GM18867 (cell line): ENCODE data around the gene CCDC194.

Source experiments
- ATAC-seq: cut with Tn5 transposase; IDR thresholded peaks from one replicate; pipeline ENCODE4 v1.9.1; 2021; ENCODE audit warnings: mild to moderate bottlenecking, moderate library complexity; ENCODE audit not compliant: unreplicated experiment

Gene CCDC194

DNA sequence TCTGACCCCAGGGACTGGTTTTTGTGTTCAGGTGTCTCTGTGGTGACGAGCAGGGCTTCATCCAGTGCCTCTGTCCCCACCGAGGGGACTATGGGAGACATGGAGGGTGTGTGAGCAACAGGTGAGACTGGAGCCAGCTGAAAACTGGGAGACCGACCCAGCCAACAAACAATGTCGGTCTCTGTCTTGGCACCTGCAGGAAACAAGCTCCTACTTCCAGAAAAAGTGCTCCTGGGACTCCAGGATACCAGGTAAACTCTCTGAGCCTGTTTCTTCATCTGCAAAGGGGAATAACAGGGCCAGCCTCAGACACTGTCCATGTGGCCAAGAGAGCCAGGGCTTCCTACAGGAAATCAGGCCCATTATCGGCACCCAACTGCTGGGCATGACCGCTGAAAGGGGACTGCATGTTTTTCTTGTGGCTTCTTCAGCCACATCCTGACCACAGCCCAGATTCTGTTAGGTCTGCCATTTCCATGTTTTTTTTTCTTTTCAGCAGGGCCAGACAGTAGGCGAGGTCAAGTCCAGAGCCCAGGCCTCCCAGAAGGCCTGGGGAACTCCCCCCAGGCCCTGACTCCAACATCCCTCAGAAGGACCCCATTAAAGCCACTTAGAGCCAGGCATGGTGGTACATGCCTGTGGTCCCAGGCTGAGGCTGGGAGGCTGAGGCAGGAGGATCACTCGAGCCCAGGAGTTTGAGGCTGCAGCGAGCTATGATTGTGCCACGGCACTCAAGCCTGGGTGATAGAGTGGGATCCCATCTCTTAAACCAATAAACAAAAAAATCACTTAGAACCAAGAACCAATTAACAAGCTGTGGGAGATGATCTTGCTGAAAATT lies 12.3 kb upstream of the CCDC194 start:
- no peak for ATAC-seq

DNA sequence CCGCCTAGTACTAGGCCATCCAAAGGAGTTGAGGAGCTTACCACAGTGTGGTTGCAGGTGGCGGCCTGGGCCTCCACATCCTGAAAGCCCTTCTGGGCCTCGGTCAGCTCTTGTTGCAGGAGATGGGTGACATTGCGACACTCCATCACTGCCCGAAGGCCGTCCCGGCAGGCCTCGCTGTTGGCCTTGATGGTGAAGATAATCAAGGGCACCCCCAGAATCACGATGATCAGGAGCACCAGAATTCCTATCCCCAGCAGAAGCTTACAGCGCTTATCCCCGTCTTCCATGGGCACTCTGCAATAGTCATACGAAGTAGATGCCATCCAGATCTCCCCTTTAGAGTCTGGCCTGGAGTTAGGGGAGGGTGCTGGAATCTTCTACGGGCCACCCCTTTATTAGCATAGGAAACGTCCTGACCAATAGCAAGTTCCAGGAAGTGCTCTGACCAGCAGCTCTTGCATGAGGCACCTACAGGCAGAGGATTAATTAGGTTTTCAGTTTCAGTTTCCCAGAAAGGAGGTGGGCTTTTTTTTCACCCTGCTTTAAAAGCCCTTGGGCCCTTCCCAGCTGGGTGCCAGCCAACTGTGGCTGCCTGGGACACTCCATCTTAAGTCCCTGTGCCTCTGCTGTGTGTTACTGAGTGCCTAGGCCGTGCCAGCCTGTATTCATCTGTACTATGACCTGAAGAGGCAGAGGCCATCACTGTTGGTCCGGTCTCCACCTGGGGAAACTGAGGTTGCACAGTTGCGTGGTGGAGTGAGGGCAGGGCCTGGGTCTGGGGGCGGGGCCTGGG lies 11.5 kb upstream of the CCDC194 start, which contains the start of gene BST2:
TSS of gene BST2 (minus strand) at position 381 of the 796 bp plus-strand sequence. CDS start at position 326, 55 bp downstream.
- ATAC-seq = peak; percentile 72

DNA sequence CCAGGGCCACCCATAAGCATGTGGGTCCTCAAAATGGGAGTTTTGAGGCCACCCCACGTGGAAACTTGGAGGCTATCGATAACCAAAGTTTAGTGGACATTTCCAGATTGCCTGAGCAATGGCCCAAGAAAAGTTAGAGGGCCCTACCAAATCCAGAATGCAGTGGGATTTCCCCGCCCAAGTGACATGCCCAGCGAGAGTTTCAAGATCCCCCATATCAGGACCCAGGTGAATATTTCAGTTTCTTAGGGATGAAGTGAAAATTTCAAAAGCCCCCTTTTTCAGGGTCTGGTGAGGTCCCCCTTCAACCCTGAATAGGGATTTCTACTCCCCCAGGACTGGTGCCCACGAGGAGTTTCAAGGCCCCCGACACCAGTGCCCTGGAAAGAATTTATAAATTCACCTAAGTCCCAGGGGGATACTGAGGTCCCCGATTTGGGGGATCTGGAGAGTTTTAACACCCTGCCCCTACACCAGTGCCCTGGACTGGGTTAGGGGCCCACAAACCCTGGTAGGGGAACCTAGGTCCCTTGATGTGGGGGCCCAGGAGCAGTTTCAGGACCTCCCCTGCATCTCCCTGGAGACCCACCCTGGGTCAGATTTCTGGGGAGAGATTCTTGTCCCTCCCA lies 10.7 kb upstream of the CCDC194 start:
- no peak for ATAC-seq

DNA sequence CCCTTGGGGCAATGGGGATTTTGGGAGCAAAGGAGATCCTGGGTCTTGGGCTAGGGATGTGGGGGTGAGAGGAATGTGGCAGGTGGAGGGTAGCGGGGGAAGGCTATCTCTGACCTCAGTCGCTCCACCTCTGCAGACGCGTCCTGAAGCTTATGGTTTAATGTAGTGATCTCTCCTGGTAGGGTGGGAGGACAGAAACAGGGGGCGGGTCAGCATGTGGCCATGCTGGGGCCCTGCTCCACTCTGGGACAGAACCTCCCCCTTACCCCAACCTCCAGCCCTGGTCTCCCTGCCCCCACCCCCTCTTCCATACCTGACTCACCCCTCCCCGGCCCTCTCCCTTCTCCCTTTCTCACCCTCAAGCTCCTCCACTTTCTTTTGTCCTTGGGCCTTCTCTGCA lies 10.0 kb upstream of the CCDC194 start:
- no peak for ATAC-seq

DNA sequence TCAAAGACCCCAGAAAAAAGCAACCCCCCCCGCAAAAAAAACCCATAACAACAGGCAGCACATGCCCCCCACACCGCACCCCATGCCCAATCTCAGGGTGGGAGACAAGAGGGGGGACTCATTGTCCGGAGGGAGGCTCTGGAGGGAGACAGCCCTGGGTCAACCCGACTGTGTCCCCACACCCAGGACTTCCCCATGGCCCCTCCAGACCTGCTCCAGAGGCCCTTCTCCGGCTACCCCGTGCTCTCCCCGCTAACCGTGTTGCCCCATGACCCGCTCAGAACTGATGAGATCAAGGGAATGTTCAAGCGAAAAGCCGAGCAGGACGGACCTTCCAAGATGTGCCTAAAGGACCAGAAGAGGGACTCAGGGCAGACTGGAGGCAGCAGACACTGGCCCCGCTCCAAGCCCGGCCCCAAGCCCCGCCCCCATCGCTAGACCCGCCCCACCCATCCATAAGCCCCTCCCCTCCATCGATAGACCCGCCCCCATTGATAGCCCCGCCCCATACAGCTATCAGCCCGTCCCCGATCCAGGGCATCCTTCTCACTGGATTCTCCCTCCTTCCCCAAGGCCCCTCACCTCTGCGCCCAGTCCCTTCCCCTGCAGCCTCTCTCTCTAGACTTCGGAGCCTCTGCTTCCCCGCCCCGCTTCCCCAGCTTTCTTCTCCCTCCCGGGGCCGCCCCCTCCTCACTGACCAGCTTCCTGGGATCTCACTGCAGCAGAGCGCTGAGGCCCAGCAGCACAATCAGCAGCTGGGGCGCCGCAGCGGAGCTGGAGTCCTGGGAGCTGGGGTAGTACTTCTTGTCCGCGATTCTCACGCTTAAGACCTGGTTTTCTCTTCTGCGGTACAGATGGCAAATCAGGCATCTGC lies 9.2 kb upstream of the CCDC194 start:
- no peak for ATAC-seq

DNA sequence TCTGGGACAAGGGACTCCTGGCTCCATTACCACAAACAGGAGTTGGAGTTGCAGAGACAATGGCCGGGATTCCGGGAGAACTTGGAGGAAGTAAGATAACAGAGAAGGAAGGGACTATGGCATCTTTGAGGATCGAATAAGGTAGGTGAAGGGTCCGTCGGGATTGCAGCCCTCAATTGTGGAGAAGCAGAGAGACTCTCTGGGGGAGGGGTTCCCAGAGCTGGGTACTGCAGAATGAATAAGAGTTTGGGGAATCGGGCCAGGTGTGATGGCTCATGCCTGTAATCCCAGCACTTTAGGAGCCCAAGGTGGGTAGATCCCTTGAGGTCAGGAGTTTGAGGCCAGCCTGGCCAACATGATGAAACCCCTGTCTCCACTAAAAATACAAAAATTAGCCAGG lies 7.6 kb upstream of the CCDC194 start:
- no peak for ATAC-seq

DNA sequence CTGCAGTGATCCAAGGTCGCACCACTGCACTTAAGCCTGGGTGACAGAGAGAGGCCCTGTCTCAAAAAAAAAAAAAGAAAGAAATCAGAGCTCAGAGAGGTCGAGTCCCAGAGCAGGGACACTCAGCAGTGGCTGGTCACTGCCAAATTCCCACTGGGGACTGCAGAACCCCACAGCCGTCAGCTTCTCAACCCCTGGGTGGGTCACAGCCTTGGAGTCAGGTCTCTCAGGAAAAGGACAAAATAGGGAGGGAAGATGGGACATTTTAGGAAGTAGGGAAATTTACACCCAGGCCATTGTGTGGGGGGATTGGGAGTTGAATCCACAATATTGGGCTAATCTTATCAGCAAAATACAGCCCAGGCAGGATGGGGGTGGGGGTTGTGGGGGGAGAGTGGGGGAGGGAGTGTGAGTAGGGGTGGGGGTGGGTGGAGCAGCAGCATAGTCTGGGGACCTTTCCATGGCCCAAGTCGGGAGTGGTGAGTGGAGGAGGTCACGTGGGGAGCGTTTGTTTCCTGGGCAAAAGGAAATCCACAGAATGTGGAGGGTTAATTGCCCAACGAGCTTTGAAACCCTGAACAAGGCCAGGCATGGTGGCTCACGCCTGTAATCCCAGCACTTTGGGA lies 5.0 kb upstream of the CCDC194 start:
- no peak for ATAC-seq

DNA sequence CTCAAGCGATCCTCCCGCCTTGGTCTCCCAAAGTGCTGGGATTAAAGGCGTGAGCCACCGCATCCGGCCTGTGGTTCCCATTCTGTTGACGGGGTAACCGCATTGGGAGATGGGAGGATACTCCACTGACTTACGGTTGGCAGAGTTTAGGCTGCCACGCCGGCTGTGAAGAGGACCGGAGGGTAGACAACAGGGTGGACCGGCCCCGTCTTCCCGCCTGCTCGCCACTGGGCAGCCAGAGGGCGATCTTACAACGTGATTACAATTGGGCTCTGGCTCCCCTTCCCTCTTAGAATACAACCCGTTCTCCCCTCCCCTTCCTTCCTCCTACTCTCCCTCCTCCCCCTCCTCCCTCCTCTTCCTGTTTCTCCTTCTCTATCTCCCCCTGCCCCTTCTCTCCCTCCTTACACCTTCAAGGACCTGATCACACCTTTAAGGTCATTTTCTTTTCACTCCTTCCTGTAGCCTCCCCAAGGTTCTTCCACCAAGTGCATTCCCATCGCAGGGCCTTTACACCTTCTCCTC lies 957 bp upstream of the CCDC194 start:
- no peak for ATAC-seq

DNA sequence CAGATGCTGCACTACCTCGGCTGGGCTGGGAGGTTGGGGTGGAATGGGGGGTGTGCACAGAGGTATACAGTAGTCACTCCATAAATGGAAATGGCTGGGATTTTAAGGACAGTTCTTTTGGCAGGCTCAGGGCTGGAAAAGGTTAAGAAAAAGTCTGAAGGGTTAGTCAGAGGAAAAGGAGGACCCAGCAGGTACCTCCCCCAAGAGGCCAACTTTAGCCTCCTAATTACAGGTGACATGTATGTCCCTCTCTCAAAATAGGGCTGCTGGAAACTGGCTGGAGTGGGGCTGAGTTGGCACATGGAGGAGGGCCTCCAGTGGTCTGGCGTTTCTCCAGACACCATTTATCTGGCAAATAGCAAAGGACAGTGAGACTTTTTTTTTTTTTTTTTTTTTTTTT lies 994 bp downstream of the CCDC194 start:
- ATAC-seq = no peak

DNA sequence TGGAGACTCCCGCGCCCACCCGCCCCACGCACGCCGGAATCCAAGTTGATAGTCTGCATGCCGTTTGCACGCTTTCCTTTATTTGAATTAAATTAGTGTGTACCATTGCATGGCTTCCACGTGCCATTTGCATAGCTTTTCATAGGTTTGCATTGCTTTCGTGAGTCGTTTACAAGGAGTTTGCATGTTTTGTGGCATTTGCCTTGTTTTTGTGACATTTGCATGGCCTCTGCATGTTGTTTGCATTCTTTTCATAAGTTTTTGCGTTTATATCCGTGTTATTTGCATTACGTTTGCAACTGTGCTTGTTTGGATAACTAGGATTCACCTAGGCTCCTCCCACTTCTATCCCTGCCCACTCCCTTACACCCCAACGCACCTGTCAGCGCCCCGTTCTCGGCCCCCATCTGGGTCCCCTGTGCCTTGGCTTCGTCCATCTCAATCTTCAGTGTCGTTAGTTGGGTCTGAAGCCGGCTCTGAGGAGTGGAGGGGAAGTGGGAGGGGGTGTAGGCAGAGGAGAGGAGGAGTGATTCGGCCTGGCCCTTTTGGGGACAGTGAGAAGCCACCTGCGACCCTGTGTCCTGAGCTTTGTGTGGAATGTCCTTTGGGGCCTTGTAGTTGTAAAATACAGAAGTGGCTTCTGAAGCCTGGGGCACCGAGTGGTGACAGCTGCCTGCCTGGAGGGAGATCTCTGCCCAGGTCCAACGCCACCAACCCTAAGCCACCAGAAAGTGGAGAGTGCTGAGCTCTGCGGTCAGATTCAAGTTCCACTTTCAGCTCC lies 2.4 kb downstream of the CCDC194 start:
- ATAC-seq = peak; percentile 25

DNA sequence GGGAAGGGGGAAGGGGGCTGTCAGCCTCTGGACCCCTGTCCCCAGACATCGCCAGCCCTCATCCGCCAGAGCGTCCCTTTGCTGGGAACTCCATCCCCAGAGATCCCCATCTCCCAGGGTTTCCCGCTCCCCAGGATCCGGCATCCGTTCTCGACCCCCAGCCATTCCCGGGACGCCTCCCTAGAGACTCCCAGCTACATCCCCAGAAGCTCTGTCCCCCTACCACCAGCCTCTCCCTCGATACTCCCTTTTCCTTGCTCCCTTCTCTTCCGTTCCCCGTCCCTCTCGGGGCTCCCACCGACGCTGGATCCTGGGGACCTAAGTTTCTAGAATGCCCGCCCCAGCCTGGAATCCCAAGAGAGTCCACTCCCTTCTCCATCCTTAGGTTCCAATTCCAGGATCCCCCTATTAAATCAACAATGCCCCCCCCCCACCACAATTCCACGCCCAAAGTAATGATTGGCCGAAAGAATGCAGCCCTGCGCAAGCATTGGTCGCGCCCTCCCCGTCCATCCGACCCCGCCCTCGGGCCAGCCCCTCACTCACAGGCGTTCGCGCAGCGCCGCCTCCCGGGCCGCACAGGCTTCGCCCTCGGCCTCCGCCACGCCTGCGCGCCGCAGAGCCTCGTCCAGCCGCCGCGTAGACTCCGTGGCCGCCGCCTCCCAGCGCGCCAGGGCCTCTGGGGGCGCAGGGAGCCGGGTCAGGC lies 3.2 kb downstream of the CCDC194 start:
- peak; percentile 92 for ATAC-seq

DNA sequence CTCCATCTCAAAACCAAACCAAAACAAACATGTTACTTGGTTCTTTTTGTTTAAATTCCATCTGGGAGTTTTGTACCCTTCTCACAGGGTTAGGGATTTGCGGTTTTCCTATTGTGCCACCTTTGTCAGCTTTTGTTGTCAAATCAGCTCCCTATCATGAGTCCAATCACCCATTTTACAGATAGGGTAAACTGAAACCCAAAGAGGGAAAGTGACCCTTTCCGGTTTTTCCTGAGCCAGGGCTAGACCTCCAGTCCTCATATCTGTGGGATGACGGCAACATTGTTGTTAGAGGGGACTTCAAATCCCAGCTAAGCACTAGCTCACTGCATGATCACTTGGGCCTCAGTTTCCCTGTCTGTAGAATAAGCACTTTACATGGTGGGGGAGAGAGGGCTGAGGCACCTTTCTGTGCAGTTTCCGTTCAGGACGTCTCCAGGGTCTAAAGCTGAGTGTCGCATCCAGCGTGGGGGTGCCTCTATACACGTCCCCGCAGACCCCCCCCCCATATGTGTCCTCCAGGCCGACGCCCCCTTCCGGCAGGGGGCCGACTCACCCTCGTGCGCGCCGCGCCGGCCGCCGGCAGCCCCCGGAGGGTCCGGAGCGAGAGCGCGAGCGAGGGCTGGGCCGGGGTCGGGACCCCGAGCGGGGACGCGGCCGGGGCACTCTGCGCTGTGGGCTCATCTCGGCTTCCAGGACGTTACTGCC lies 3.9 kb downstream of the CCDC194 start:
- ATAC-seq = no peak

DNA sequence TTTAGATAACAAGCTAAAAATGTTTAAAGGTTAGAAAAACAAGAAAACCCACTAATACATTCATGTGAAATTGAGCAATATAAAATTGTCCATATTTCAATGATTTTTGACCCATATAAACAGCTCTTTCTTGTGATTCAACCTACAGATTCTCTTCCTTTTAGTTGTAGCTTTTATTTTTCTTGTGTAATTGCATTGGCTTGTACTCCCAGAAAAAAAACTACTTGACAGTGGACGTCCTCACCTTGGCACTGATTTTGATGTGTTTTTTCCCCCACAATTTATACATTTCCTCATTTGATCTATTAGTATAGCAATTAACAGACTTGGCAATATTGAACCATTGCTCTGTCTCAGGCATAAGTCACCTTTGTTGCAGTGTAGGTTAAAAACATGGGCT lies 4.7 kb downstream of the CCDC194 start:
- no peak for ATAC-seq

DNA sequence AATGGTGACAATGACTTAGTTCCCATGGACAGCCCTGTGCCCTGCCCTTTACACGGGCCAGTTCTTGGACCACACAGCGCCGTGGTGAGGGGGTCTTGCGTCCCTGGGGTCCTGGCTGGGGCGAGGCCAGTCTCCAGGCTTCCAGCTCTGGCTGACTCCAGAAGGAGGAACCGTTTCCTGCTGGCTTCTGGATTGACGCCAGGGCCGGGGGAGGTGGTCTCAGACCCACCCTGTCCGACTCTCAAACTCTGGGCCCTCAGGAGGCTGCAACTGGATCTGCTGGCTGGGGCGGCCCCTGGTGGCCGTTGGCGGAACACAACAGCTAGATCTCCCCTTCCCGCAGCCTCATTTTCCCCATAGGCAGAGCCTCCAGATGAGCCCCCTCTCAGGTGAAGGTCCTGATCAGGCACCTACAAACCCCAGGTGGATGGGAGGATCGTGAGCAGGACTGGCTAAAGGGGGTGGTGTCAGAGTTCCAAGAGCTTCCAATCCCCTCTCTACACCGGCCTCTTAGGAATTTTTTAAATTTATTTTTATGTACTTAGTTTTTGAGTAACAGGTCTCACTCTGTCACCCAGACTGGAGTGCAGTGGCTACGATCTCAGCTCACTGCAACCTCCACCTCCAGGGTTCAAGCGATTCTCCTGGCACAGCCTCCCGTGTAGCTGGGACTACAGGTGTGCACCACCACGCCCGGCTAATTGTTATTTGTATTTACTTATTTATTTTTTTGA lies 8.0 kb downstream of the CCDC194 start:
- ATAC-seq = no peak

DNA sequence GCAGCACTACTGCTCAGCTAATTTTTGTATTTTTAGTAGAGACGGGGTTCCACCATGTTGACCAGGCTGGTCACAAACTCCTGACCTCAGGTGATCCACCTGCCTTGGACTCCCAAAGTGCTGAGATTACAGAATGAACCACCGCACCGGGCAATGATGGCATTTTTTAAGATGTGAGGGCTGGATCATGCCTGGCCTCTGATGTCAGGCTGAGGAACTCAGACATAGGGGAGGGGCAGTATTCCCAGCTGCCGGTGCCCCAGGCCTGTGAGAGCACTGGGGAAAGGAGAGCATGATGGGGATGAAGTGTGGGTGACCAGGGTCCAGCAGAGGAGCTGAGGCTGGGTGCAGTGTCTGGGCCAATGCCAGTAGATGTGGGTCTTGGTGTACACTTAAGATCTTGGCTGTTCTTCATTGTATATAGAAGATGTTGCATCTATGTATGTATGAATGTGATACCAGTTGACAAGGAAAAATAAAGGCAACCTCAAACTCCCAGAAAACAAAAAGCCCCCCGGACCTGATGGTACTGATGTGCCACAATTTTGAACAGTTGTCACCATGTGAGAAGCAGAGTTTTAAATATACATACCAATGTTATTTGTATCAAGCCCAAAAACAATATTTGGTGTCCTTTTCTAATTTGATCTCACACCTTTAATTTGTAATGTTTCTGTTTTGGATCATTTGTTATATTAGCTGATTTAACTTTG lies 13.4 kb downstream of the CCDC194 start:
- ATAC-seq = no peak

DNA sequence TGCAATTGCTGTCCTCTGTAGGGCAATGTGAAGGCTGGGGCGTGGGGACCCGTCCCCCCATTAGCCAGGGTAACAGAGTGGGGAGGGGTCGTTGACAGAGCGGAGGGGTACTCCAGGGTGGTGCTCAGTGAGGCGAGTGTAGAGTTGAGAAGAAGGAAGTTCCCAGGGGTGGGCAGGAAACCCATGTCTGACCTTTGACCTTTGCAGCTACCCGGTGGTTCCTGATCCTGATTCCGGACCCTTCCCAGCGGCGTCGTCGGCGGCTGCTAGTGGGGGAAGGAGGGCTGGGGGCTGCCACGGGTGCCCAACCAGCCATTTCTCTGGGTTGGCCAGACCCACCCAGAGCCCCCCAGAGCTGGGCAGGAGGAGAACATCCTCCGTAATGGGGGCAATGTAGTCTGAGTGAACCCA lies 14.8 kb downstream of the CCDC194 start:
- no peak for ATAC-seq

DNA sequence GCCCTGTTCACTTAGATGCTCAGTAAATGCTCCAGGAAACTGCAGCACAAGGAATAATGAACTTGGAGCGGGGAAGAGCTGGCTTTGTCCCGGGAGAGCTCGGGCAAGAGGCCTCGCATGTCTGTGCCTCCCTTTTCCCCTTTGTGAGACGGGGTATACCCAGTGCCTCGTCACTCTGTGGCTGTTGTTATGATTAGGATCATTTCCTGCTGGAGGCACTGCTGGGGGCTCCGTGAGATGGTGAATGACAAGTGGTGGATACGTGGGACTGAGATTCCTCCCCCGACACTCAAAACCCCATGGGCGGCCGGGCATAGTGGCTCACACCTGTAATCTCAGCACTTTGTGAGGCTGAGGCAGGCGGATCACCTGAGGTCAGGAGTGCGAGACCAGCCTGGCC lies 15.7 kb downstream of the CCDC194 start:
- ATAC-seq = no peak
